Adipocyte (in vitro differentiated cells): ENCODE measurements around the gene CCL5.

Experiments used
- DNase-seq: peaks from one replicate; pipeline ENCODE4 v3.0.0-alpha.2; 2015; ENCODE audit warnings: low read depth
- H3K27me3 ChIP-seq: replicated peaks from 2 replicates; pipeline ENCODE4 v1.7.0; 2013; ENCODE audit warnings: mild to moderate bottlenecking, low read length, moderate library complexity; ENCODE audit not compliant: control insufficient read depth, insufficient read depth
- H3K36me3 ChIP-seq: 2 replicates; pipeline ENCODE4 v1.7.0; 2013; ENCODE audit warnings: low read length, mild to moderate bottlenecking, moderate library complexity; ENCODE audit not compliant: control insufficient read depth, insufficient read depth, severe bottlenecking
- H3K4me1 ChIP-seq: 2 replicates; pipeline ENCODE4 v1.7.0; 2013; ENCODE audit warnings: mild to moderate bottlenecking, low read length, moderate library complexity; ENCODE audit not compliant: control insufficient read depth, insufficient read depth
- H3K4me3 ChIP-seq: 2 replicates; pipeline ENCODE4 v1.7.0; 2013; ENCODE audit warnings: mild to moderate bottlenecking, low read length, moderate library complexity
- H3K9ac ChIP-seq: 2 replicates; pipeline ENCODE4 v1.7.0; 2013; ENCODE audit warnings: mild to moderate bottlenecking, low read length, moderate library complexity
- H3K9me3 ChIP-seq: 2 replicates; pipeline ENCODE4 v1.7.0; 2013; ENCODE audit warnings: mild to moderate bottlenecking, low read length, moderate library complexity; ENCODE audit not compliant: control insufficient read depth

CCL5 gene

GRCh38 chr17:35879773-35880654, at the start of gene CCL5:
TSS of gene CCL5 (minus strand) at chr17:35880360.
- H3K9me3 ChIP-seq = no peaks in the 10 kb centered on the region
- H3K9ac ChIP-seq = no peak within 1 kb of the TSS
- H3K4me1 ChIP-seq = no peaks in the 10 kb centered on the region

GRCh38 chr17:35927714-35928113, 47.6 kb upstream of the CCL5 start:
- Histone ChIP-seq H3K36me3 (no peaks in the 10 kb centered on the region), H3K9ac (no peak overlapping the region), H3K4me3 (no peak overlapping the region), H3K4me1 (peaks cover 29% of the 10 kb centered on the region), H3K9me3 (no peaks in the 10 kb centered on the region), H3K27me3 (no peaks in the 10 kb centered on the region)
- DNase-seq = no peak

More at GRCh38 chr17:35879773-35880654, at the start of gene CCL5:
- no peak for DNase-seq
- no peak within 1 kb of the TSS for H3K4me3 ChIP-seq
- no peaks in the 10 kb centered on the region for H3K36me3 ChIP-seq
- H3K27me3 ChIP-seq = peaks cover 7% of the 10 kb centered on the region

GRCh38 chr17:35923609-35924114, 43.5 kb upstream of the CCL5 start:
- H3K9me3 ChIP-seq = no peaks in the 10 kb centered on the region
- H3K4me3 ChIP-seq = no peak overlapping the region
- H3K9ac ChIP-seq = no peak overlapping the region
- no peaks in the 10 kb centered on the region for H3K4me1 ChIP-seq
- H3K27me3 ChIP-seq = no peaks in the 10 kb centered on the region
- DNase-seq = no peak
- no peaks in the 10 kb centered on the region for H3K36me3 ChIP-seq

DNA sequence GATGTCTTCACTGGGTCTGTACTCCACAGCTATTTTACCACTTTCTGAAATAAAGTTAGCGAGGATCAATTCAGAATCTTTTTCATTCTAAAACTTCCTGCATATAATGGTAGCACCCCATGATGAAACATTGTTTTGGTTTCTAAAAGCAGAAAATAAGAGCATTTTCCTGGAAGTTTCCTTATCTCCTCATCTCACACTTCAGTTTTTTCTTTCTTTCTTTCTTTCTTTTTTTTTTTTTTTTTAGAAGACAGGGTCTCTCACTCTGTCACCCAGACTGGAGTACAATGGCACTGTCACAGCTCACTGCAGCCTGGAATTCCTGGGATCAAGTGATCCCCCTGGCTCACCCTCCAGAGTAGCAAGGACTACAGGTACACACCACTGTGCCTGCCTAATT, 40.1 kb upstream of the CCL5 start:
- Histone ChIP-seq H3K9me3 (no peaks in the 10 kb centered on the region), H3K36me3 (no peaks in the 10 kb centered on the region), H3K27me3 (no peaks in the 10 kb centered on the region), H3K4me1 (peaks cover 7% of the 10 kb centered on the region), H3K9ac (no peak overlapping the region), H3K4me3 (no peak overlapping the region)
- no peak for DNase-seq

DNA sequence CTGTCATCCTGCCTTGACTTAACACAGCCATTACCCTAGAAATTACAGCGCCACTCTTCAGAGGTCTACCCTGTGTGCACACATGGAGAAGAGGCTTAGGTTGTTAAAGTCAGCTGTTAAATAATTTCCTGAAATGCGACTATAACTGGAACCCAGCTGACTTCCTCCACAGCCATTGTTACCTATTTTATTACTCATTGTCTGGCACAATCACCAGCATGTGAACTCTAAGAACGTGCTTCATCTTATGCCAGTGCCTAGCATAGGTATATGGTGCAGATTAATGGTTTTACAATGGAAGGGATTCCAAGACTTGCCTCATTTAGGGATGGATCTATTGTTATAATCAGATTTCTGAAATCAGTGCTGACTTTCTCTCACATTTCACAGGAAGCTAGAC, 38.5 kb upstream of the CCL5 start:
- DNase-seq = no peak
- no peak overlapping the region for H3K9ac ChIP-seq
- H3K4me1 ChIP-seq = peaks cover 7% of the 10 kb centered on the region
- no peaks in the 10 kb centered on the region for H3K36me3 ChIP-seq
- no peaks in the 10 kb centered on the region for H3K9me3 ChIP-seq
- no peak overlapping the region for H3K4me3 ChIP-seq
- H3K27me3 ChIP-seq = no peaks in the 10 kb centered on the region

- Histone ChIP-seq H3K36me3 (no peaks in the 10 kb centered on the region), H3K4me1 (peaks cover 7% of the 10 kb centered on the region), H3K9ac (no peak overlapping the region), H3K27me3 (no peaks in the 10 kb centered on the region), H3K4me3 (no peak overlapping the region), H3K9me3 (no peaks in the 10 kb centered on the region)
- DNase-seq = no peak
Measured at GRCh38 chr17:35917519-35918213, 37.5 kb upstream of the CCL5 start.

GRCh38 chr17:35915153-35915964, 35.2 kb upstream of the CCL5 start:
- H3K4me1 ChIP-seq = peaks cover 7% of the 10 kb centered on the region
- H3K9ac ChIP-seq = no peak overlapping the region
- no peak overlapping the region for H3K4me3 ChIP-seq
- DNase-seq = no peak
- H3K9me3 ChIP-seq = no peaks in the 10 kb centered on the region
- H3K36me3 ChIP-seq = no peaks in the 10 kb centered on the region
- no peaks in the 10 kb centered on the region for H3K27me3 ChIP-seq

- Histone ChIP-seq H3K4me3 (no peak overlapping the region), H3K36me3 (no peaks in the 10 kb centered on the region), H3K9me3 (no peaks in the 10 kb centered on the region), H3K27me3 (no peaks in the 10 kb centered on the region), H3K4me1 (peaks cover 7% of the 10 kb centered on the region), H3K9ac (no peak overlapping the region)
- no peak for DNase-seq
Measured at GRCh38 chr17:35914354-35914753, 34.2 kb upstream of the CCL5 start.

GRCh38 chr17:35913609-35914008, 33.4 kb upstream of the CCL5 start:
- H3K4me3 ChIP-seq = no peak overlapping the region
- no peaks in the 10 kb centered on the region for H3K27me3 ChIP-seq
- H3K4me1 ChIP-seq = peaks cover 7% of the 10 kb centered on the region
- DNase-seq = no peak
- no peaks in the 10 kb centered on the region for H3K9me3 ChIP-seq
- H3K9ac ChIP-seq = no peak overlapping the region
- H3K36me3 ChIP-seq = no peaks in the 10 kb centered on the region

DNA sequence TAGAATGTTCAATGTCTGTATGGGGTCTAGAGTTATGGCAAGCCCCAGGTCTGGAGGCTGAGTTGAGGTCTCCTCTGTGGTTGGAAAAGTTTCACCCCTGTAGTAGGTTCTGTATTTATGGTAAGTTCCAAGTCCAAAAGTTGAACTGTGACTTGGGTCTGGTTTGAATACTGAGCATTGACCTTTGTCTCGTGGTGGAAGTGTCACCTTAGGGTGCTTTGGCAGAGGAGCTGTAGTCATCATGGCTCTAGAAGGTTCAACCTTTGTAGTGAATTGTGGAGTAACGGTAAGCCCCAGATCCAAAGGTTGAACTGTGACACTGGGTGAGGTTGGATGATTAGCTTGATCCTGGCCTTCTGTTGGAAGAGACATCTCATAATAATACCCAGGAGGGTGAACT, 32.8 kb upstream of the CCL5 start:
- DNase-seq = no peak

More for the DNA sequence above, 32.8 kb upstream of the CCL5 start:
- Histone ChIP-seq H3K27me3 (no peaks in the 10 kb centered on the region), H3K9ac (no peak overlapping the region), H3K4me3 (no peak overlapping the region), H3K9me3 (no peaks in the 10 kb centered on the region), H3K36me3 (no peaks in the 10 kb centered on the region), H3K4me1 (peaks cover 7% of the 10 kb centered on the region)
